ENCODE results near the gene GRK5. TPM values are rescaled to one million over a fixed set of nuclear protein-coding genes. Genes with fewer than 3 reads are reported as not detected.

The GRK5 gene
- total and polyA plus RNA-seq, 9 of the 15 experiments (the other 6 are each of a cell fraction or from before 2014, with no cell fraction given): 0.46 to 0.83 (median 0.67) TPM; not detected in 2

DNA sequence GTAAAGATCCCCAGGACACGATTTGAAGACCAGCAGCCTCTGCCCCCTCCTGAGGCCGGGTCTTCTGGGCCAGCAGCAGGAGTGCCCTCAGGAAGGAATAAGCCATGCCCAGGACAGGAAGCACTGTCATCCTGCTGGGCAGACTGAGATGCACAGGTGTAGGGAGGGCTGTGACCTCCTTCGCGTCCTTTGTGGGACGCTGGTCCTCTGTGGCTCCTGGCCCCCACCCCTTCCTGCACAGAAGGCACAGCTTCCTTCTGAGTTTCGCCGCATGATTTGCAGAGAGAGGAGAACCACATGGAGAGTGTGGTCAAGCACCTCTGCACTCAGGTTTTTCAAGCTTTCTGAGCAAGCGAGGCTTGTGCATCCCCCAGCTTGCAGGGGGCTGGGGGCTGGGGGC is 222.4 kb downstream of the GRK5 start:
- no peaks in the 10 kb centered on the region for H3K36me3 ChIP-seq (ENCODE audit: control insufficient read depth, insufficient read depth, low read length)
- FAIRE-seq: no peak
- H3K4me2 ChIP-seq (ENCODE audit: insufficient read depth, low read length): no peak overlapping the region
- H3K4me3 ChIP-seq: no peak overlapping the region
- H2AFZ ChIP-seq (ENCODE audit: low read depth, low read length): no peak overlapping the region
- in situ Hi-C loops (cut with MboI): no loop called here
- peaks cover 6 to 15% of the 10 kb centered on the region in 2 experiments; a peak in 3 of 5 replicates for H3K4me1 ChIP-seq (replicated peaks in 1 of 2; ENCODE audit: control insufficient read depth in 2 of 2, insufficient read depth in 2 of 2, low read length in 2 of 2)
- no peaks in the 10 kb centered on the region for H4K20me1 ChIP-seq (replicated peaks; ENCODE audit: control insufficient read depth, insufficient read depth, low read length)
- no peaks in the 10 kb centered on the region for H3K9me3 ChIP-seq (replicated peaks; ENCODE audit: control insufficient read depth, insufficient read depth, low read depth, low read length)
- no peaks in the 10 kb centered on the region for H3K79me2 ChIP-seq (ENCODE audit: control insufficient read depth, insufficient read depth, low read length)
- DNase-seq (ENCODE audit: extremely low read depth in 1 of 4, low spot score in 3 of 4): no peak
- no peak overlapping the region for H3K9ac ChIP-seq (ENCODE audit: insufficient read depth in 1 of 2, low read depth in 2 of 2, low read length in 2 of 2)
- ChIA-PET CTCF (ENCODE audit: low intra/inter-chr PET ratio) (no interaction called here), POLR2A (no interaction called here)
- intact Hi-C loops (cut with micrococcal nuclease): no loop called here
- no peak for ATAC-seq
- no peaks in the 10 kb centered on the region for H3K9me1 ChIP-seq (ENCODE audit: control insufficient read depth, insufficient read depth, low read length)
- TF ChIP-seq ZNF165 (CRISPR knock-in tag; IDR thresholded peaks at IDR 0.05; ENCODE audit: borderline replicate concordance): no peak
- TF ChIP-seq HCFC1 (IDR thresholded peaks at IDR 0.05; ENCODE audit: low read depth, low read length): no peak
- no peak for TF ChIP-seq EGR1 (conservative IDR thresholded peaks at IDR 0.05)
- TF ChIP-seq ZSCAN32 (CRISPR knock-in tag; IDR thresholded peaks at IDR 0.05): no peak
- TF ChIP-seq, protein P1, sequence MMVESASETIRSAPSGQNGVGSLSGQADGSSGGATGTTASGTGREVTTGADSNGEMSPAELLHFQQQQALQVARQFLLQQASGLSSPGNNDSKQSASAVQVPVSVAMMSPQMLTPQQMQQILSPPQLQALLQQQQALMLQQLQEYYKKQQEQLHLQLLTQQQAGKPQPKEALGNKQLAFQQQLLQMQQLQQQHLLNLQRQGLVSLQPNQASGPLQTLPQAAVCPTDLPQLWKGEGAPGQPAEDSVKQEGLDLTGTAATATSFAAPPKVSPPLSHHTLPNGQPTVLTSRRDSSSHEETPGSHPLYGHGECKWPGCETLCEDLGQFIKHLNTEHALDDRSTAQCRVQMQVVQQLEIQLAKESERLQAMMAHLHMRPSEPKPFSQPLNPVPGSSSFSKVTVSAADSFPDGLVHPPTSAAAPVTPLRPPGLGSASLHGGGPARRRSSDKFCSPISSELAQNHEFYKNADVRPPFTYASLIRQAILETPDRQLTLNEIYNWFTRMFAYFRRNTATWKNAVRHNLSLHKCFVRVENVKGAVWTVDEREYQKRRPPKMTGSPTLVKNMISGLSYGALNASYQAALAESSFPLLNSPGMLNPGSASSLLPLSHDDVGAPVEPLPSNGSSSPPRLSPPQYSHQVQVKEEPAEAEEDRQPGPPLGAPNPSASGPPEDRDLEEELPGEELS (CRISPR knock-in tag; IDR thresholded peaks at IDR 0.05; ENCODE audit: borderline replicate concordance): no peak
- no peak for TF ChIP-seq GABPA (tag; conservative IDR thresholded peaks at IDR 0.05; ENCODE audit: low read depth)
- TF ChIP-seq KAT2B (IDR thresholded peaks at IDR 0.05; ENCODE audit: low read depth, low read length): no peak
- TF ChIP-seq CSDE1 (IDR thresholded peaks at IDR 0.05): no peak
- no peak for TF ChIP-seq NBN (IDR thresholded peaks at IDR 0.05; ENCODE audit: low read depth)
- TF ChIP-seq ZBTB12 (CRISPR knock-in tag; IDR thresholded peaks at IDR 0.05): no peak
- no peak for TF ChIP-seq HMGN3 (IDR thresholded peaks at IDR 0.05; ENCODE audit: borderline replicate concordance, extremely low read depth, insufficient read length, low read depth, low read length)
- no peak for TF ChIP-seq ZSCAN29 (IDR thresholded peaks at IDR 0.05)
- BruUV-seq (replicated peaks): no TSS peak
- no peak overlapping the region for H3K27ac ChIP-seq (ENCODE audit: extremely low read depth, low read depth, low read length)
- no peaks in the 10 kb centered on the region for H3K27me3 ChIP-seq (ENCODE audit: control insufficient read depth in 2 of 2, insufficient read depth in 2 of 2, low read length in 2 of 2)
- WGBS (ENCODE audit: insufficient coverage, low coverage, missing lambda C conversion rate): 52% methylated on average over 4 of the region's 8 CpGs

Data from K562 (cell line).